ENCODE data around the gene PRR13.

PRR13 gene

GRCh38 chr12:53461591-53461990, 20.1 kb downstream of the PRR13 start:
- DNase-seq (ENCODE audit: low spot score), result no peak
- TF ChIP-seq, protein P1, sequence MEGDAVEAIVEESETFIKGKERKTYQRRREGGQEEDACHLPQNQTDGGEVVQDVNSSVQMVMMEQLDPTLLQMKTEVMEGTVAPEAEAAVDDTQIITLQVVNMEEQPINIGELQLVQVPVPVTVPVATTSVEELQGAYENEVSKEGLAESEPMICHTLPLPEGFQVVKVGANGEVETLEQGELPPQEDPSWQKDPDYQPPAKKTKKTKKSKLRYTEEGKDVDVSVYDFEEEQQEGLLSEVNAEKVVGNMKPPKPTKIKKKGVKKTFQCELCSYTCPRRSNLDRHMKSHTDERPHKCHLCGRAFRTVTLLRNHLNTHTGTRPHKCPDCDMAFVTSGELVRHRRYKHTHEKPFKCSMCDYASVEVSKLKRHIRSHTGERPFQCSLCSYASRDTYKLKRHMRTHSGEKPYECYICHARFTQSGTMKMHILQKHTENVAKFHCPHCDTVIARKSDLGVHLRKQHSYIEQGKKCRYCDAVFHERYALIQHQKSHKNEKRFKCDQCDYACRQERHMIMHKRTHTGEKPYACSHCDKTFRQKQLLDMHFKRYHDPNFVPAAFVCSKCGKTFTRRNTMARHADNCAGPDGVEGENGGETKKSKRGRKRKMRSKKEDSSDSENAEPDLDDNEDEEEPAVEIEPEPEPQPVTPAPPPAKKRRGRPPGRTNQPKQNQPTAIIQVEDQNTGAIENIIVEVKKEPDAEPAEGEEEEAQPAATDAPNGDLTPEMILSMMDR (IDR thresholded peaks at IDR 0.05; ENCODE audit: extremely low read depth, missing control alignments), result no peak

- TF ChIP-seq, protein P1 (IDR thresholded peaks at IDR 0.05; ENCODE audit: extremely low read depth, missing control alignments), result no peak
- DNase-seq (ENCODE audit: low spot score), result no peak
These were observed 21.4 kb downstream of the PRR13 start for GRCh38 chr12:53462935-53463334.

DNA sequence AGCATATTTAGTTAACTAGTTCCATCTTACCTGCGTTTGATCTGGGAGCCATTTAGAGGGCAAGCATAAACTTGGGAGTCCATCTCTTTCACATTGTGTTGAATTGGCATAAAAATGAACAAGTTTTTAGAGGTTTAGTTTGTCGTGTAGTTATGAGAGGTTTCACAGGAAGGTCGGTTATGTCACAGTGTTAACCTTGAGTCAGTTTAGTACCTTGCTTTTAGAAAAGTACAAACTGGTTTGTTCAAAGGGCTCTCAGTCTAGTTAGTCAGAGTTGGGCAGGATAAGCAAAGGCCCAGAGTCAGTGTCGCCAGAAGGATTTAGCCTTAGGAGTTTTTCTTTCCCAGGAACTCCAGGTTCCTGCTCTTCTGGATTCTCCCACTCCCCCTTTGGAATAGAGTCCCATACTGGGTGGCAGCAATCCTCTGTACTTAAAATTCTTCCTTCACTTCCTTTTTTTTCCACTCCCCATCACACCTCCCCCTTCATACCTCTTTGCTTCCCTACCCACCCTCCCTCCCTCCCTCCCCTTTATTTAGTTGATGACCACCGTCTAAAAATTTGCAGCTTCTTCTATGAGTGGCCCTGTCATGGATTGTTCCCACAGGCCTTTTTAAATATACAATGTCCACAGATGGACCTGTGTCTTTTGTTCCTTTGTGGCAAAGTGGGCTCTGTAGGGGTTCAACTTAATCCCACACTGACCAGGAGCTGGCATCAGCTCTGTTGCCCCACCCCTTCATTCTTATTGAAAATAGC, 22.4 kb downstream of the PRR13 start:
- DNase-seq (ENCODE audit: low spot score), result no peak
- TF ChIP-seq, protein P1 (IDR thresholded peaks at IDR 0.05; ENCODE audit: extremely low read depth, missing control alignments), result no peak

GRCh38 chr12:53464685-53465418, 23.3 kb downstream of the PRR13 start:
- TF ChIP-seq, protein P1 (IDR thresholded peaks at IDR 0.05; ENCODE audit: extremely low read depth, missing control alignments), result no peak
- no peak for DNase-seq (ENCODE audit: low spot score)

DNA sequence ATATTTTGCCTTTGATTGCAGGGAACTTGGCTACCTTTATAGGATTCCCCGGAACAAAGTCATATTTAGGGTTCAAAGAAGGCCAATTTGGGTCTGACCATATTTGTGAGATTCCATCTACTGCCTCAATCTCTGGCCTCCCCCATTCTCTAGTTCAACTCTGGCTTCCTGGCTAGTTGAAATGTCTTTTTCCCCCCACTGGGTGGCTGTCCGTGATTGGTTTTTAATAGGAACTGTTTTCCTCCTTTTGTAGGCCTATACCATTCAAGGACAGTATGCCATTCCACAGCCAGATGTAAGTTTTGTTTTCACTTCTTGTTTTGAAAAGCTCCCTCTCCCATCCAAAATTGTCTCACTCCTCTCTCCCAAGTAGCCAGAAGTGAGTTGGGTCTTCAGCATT, 24.1 kb downstream of the PRR13 start:
- TF ChIP-seq, protein P1 (IDR thresholded peaks at IDR 0.05; ENCODE audit: extremely low read depth, missing control alignments), result no peak
- DNase-seq (ENCODE audit: low spot score), result no peak

- no peak for DNase-seq (ENCODE audit: low spot score)
- TF ChIP-seq, protein P1 (IDR thresholded peaks at IDR 0.05; ENCODE audit: extremely low read depth, missing control alignments), result no peak
These were observed 25.1 kb downstream of the PRR13 start for GRCh38 chr12:53466640-53467039.

DNA sequence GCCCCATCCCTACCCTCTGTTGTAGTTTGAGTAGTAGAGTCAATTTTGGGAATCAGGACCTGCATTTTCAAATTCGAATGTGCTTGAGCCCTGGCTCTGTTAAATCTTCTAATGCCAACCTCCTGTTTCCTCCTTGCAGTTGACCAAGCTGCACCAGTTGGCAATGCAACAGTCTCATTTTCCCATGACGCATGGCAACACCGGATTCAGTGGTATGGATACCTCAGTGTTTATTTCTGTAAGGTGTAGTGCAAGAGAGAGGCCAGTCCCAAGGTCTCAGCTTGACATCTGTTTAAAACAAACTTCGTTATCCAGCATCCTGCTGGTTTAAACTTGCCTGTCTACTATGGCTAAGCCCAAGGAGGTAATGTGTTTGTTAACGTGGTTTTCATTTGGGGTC, 25.5 kb downstream of the PRR13 start:
- TF ChIP-seq, protein P1 (IDR thresholded peaks at IDR 0.05; ENCODE audit: extremely low read depth, missing control alignments), result no peak
- DNase-seq (ENCODE audit: low spot score), result no peak

Data from GM20000 (cell line).